Measurements from ENCODE around the gene GNA14.

GRCh38 chr9:77648234-77649108, at the start of gene GNA14:
- no peak for TF ChIP-seq GATA2 (IDR thresholded peaks at IDR 0.05; ENCODE audit: low read depth, low read length)
- no peak for TF ChIP-seq GATA3 (IDR thresholded peaks at IDR 0.05; ENCODE audit: low read depth, low read length)

Data from SH-SY5Y (cell line).